HepG2 (cell line): ENCODE data around the gene CLEC10A. TPM values are rescaled to one million over a fixed set of nuclear protein-coding genes. Genes with fewer than 3 reads are reported as not detected.

ENCODE experiments used
- CBX5 ChIP-seq: sonication (generic); formaldehyde crosslinking; IDR thresholded peaks from 2 replicates; pipeline ENCODE4 v1.4.0; 2020; ENCODE audit warnings: missing genetic modification reagents, borderline replicate concordance
- ELF4 ChIP-seq: sonication (generic); formaldehyde crosslinking; IDR thresholded peaks from 2 replicates; pipeline ENCODE4 v1.5.0; 2020; ENCODE audit warnings: missing genetic modification reagents, mild to moderate bottlenecking, moderate library complexity, borderline replicate concordance
- FOXK1 ChIP-seq: sonication (generic); formaldehyde crosslinking; IDR thresholded peaks from 2 replicates; pipeline ENCODE4 v1.4.0; 2020; ENCODE audit warnings: low read depth, missing genetic modification reagents, borderline replicate concordance
- MYNN ChIP-seq: sonication (generic); formaldehyde crosslinking; IDR thresholded peaks from 2 replicates; pipeline ENCODE4 v1.4.0; 2020; ENCODE audit warnings: mild to moderate bottlenecking, low read depth, missing genetic modification reagents
- POLR2AphosphoS5 ChIP-seq: IDR thresholded peaks from 2 replicates; pipeline ENCODE4 v1.6.1; 2012; ENCODE audit warnings: low read depth, low read length
- RAD21 ChIP-seq: fragments of 450-650 bp; formaldehyde crosslinking; IDR thresholded peaks from 2 replicates; pipeline ENCODE4 v1.5.0; 2020; ENCODE audit warnings: mild to moderate bottlenecking
- SIN3A ChIP-seq: IDR thresholded peaks from 2 replicates; pipeline ENCODE4 v1.6.1; 2011; ENCODE audit warnings: low read depth, mild to moderate bottlenecking, control low read depth, low read length, borderline replicate concordance
- ZFP82 ChIP-seq: sonication (generic); formaldehyde crosslinking; IDR thresholded peaks from 2 replicates; pipeline ENCODE4 v1.5.1; 2020; ENCODE audit warnings: mild to moderate bottlenecking, missing genetic modification reagents, borderline replicate concordance
- ZMYM4 ChIP-seq: sonication (generic); formaldehyde crosslinking; IDR thresholded peaks from 2 replicates; pipeline ENCODE4 v1.8.1; 2023; ENCODE audit warnings: mild to moderate bottlenecking, missing genetic modification reagents
- ZNF543 ChIP-seq: sonication (generic); formaldehyde crosslinking; IDR thresholded peaks from 2 replicates; pipeline ENCODE4 v1.4.0; 2020; ENCODE audit warnings: mild to moderate bottlenecking, missing genetic modification reagents
- ZNF772 ChIP-seq: sonication (generic); formaldehyde crosslinking; IDR thresholded peaks from 2 replicates; pipeline ENCODE4 v1.5.0; 2020; ENCODE audit warnings: mild to moderate bottlenecking, missing genetic modification reagents
- ZSCAN21 ChIP-seq: sonication (generic); formaldehyde crosslinking; IDR thresholded peaks from 2 replicates; pipeline ENCODE4 v1.8.0; 2022; ENCODE audit warnings: mild to moderate bottlenecking, missing genetic modification reagents, moderate library complexity, borderline replicate concordance
- polyA plus RNA-seq, 8 experiments: library from polyadenylated mRNA; depleted of rRNA in 3 of 8; stranded (reverse) in 7 of 8; unstranded in 1 of 8; fragments of >200 nt; fragmentation: Illumina TruSeq in 4 of 8; extraction: Trizol in 4 of 8; gene quantifications; 2 replicates each; pipeline versions ENCODE4 v1.2.1 to v1.2.3, GENCODE V29; 2011 to 2016; ENCODE audit warnings: low read depth in 4 of 8, missing spikeins in 1 of 8, mixed read lengths in 1 of 8; ENCODE audit not compliant: insufficient read depth in 1 of 8
- total RNA-seq, 5 experiments: library from RNA; depleted of rRNA; stranded (reverse); fragments of >200 nt; fragmentation: Illumina TruSeq; extraction: Trizol; gene quantifications; 2 replicates each; pipeline ENCODE4 v1.2.3, GENCODE V29; 2016; ENCODE audit warnings: low read depth in 1 of 5
- TF ChIP-seq, protein P1 (sequence below): sonication (generic); formaldehyde crosslinking; IDR thresholded peaks from 2 replicates; pipeline ENCODE4 v1.4.0; 2020; ENCODE audit warnings: low read depth, mild to moderate bottlenecking, missing genetic modification reagents
- TF ChIP-seq, protein P2 (sequence below): sonication (generic); formaldehyde crosslinking; conservative IDR thresholded peaks from 2 replicates; pipeline ENCODE4 v1.8.1; 2023; ENCODE audit warnings: missing genetic modification reagents
- TF ChIP-seq, protein P3 (sequence below): IDR thresholded peaks from 2 replicates; pipeline ENCODE4 v1.6.1; 2016; ENCODE audit warnings: missing compliant biosample characterization, missing genetic modification reagents, borderline replicate concordance
- TF ChIP-seq, protein P4 (sequence below): IDR thresholded peaks from 2 replicates; pipeline ENCODE4 v1.4.0; 2020; ENCODE audit warnings: mild to moderate bottlenecking, missing genetic modification reagents
- TF ChIP-seq, protein P5 (sequence below): sonication (generic); formaldehyde crosslinking; IDR thresholded peaks from 2 replicates; pipeline ENCODE4 v1.4.0; 2020; ENCODE audit warnings: missing genetic modification reagents, low read depth, mild to moderate bottlenecking, borderline replicate concordance

CLEC10A gene
- total and polyA plus RNA-seq, 2 of the 13 experiments (the other 11 are each of a cell fraction or from before 2014, with no cell fraction given): 0.33 TPM; not detected in 1

DNA sequence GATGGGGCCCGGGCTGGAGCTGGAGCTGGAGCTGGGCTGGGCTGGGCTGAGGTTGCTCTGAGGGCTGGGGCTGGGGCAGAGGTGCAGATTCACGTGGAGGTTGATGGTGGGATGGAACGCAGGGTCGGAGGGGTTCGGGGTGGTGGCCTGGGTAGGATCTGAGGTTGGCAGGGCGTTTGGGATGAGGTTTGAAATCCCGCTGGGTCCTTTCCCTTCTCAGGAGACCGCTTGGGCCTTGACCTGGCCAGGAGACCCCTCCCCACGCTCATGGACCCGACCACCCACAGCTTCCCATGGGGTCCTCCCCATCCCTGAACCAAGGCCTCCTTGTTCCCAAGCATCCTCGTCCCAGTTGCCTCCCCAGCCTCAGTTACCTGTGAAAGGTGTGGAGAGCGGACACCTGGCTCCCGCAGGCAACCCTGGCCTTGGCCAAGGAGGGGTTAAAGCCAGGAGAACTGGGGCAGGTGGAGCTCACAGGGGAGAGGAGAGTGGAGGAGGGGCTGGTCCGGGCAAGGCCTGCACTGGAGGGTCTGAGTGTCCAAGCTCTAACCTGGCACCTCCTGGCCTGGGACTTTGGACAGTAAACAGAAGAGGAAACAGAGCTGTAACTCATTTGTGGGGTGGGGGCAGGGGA lies 34.3 kb upstream of the CLEC10A start, which contains the start of gene ASGR2 (continued):
- TF ChIP-seq SIN3A (peak; percentile 77; the same call in 1 of the 2 replicates), ELF4 (CRISPR knock-in tag) (no peak), ZMYM4 (CRISPR knock-in tag) (peak; percentile 66; the same call in 1 of the 2 replicates), ZSCAN21 (CRISPR knock-in tag) (peak; percentile 87), MYNN (no peak), CBX5 (CRISPR knock-in tag) (peak; percentile 89), FOXK1 (CRISPR knock-in tag) (peak; percentile 76; the same call in 1 of the 2 replicates), RAD21 (peak; percentile 33; the same call in 1 of the 2 replicates), POLR2AphosphoS5 (peak; percentile 55), ZNF543 (peak; percentile 35; the same call in 1 of the 2 replicates), ZFP82 (CRISPR knock-in tag) (peak; percentile 61; the same call in 1 of the 2 replicates), ZNF772 (CRISPR knock-in tag) (peak; percentile 63; the same call in 1 of the 2 replicates)
- TF ChIP-seq, protein P1, sequence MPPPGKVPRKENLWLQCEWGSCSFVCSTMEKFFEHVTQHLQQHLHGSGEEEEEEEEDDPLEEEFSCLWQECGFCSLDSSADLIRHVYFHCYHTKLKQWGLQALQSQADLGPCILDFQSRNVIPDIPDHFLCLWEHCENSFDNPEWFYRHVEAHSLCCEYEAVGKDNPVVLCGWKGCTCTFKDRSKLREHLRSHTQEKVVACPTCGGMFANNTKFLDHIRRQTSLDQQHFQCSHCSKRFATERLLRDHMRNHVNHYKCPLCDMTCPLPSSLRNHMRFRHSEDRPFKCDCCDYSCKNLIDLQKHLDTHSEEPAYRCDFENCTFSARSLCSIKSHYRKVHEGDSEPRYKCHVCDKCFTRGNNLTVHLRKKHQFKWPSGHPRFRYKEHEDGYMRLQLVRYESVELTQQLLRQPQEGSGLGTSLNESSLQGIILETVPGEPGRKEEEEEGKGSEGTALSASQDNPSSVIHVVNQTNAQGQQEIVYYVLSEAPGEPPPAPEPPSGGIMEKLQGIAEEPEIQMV (CRISPR knock-in tag): peak; percentile 91
- TF ChIP-seq, protein P2, sequence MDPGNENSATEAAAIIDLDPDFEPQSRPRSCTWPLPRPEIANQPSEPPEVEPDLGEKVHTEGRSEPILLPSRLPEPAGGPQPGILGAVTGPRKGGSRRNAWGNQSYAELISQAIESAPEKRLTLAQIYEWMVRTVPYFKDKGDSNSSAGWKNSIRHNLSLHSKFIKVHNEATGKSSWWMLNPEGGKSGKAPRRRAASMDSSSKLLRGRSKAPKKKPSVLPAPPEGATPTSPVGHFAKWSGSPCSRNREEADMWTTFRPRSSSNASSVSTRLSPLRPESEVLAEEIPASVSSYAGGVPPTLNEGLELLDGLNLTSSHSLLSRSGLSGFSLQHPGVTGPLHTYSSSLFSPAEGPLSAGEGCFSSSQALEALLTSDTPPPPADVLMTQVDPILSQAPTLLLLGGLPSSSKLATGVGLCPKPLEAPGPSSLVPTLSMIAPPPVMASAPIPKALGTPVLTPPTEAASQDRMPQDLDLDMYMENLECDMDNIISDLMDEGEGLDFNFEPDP: 0 out of 2 replicates have a peak, but pooled peaks have one; percentile 80
- TF ChIP-seq, protein P3, sequence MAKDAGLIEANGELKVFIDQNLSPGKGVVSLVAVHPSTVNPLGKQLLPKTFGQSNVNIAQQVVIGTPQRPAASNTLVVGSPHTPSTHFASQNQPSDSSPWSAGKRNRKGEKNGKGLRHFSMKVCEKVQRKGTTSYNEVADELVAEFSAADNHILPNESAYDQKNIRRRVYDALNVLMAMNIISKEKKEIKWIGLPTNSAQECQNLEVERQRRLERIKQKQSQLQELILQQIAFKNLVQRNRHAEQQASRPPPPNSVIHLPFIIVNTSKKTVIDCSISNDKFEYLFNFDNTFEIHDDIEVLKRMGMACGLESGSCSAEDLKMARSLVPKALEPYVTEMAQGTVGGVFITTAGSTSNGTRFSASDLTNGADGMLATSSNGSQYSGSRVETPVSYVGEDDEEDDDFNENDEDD: peak; percentile 69; the same call in 1 of the 2 replicates
- TF ChIP-seq, protein P4, sequence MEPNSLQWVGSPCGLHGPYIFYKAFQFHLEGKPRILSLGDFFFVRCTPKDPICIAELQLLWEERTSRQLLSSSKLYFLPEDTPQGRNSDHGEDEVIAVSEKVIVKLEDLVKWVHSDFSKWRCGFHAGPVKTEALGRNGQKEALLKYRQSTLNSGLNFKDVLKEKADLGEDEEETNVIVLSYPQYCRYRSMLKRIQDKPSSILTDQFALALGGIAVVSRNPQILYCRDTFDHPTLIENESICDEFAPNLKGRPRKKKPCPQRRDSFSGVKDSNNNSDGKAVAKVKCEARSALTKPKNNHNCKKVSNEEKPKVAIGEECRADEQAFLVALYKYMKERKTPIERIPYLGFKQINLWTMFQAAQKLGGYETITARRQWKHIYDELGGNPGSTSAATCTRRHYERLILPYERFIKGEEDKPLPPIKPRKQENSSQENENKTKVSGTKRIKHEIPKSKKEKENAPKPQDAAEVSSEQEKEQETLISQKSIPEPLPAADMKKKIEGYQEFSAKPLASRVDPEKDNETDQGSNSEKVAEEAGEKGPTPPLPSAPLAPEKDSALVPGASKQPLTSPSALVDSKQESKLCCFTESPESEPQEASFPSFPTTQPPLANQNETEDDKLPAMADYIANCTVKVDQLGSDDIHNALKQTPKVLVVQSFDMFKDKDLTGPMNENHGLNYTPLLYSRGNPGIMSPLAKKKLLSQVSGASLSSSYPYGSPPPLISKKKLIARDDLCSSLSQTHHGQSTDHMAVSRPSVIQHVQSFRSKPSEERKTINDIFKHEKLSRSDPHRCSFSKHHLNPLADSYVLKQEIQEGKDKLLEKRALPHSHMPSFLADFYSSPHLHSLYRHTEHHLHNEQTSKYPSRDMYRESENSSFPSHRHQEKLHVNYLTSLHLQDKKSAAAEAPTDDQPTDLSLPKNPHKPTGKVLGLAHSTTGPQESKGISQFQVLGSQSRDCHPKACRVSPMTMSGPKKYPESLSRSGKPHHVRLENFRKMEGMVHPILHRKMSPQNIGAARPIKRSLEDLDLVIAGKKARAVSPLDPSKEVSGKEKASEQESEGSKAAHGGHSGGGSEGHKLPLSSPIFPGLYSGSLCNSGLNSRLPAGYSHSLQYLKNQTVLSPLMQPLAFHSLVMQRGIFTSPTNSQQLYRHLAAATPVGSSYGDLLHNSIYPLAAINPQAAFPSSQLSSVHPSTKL (CRISPR knock-in tag): peak; percentile 56; the same call in 1 of the 2 replicates
- TF ChIP-seq, protein P5, sequence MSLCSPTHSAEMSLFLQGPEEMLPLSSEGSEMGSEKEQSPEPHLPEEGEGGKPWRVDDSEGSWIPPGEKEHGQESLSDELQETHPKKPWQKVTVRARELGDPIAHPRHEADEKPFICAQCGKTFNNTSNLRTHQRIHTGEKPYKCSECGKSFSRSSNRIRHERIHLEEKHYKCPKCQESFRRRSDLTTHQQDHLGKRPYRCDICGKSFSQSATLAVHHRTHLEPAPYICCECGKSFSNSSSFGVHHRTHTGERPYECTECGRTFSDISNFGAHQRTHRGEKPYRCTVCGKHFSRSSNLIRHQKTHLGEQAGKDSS (CRISPR knock-in tag): peak; percentile 62; the same call in 1 of the 2 replicates
